ENCODE measurements around the gene NRN1L. TPM values are rescaled to one million over a fixed set of nuclear protein-coding genes. Genes with fewer than 3 reads are reported as not detected.

The NRN1L gene
- total RNA-seq, 1 donor from 2014 or later: not detected

DNA sequence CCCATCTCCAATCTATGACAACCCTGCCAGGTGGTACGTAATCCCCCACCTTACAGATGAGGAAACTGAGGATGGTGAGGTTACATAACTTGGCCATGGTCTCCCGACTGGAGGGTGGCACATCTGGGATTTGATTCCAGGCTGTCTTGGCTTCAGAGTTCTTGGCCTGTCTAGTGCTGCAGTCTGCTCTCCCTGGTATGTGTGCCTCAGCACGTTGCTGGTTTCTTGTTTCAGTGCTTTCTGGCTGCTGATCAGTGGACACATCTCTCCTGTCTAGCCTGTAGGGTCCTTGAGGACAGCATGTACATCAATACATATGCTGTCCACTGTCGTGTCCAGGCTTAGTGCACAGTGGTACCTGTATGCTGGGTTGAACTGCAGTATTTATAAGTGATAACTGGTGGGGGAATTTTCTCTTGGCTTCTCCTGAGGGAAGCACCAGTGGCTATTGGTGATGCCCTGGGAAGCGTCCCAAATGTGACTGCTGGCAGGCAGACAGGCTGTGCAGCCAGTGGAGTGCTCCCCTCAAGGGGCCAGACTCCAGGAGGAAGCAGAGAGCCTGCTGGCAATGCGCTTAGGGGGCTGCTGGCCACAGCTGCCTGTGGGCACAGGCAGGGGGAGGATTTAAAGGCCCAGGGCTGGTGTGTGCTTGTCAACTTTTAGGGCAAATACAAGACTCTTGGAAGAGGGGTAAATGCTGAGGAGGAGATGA lies 32.6 kb downstream of the NRN1L start:
- Mint-ChIP-seq H3K27ac (peak overlapping the region; percentile 83), H3K36me3 (ENCODE audit: low read depth) (peaks cover 14% of the 10 kb centered on the region), H3K4me3 (ENCODE audit: low read depth) (no peak overlapping the region), H3K27me3 (ENCODE audit: low read depth) (no peaks in the 10 kb centered on the region), H3K9me3 (no peaks in the 10 kb centered on the region), H3K4me1 (ENCODE audit: low read depth) (peaks cover 22% of the 10 kb centered on the region)
- no peak for DNase-seq (ENCODE audit: low spot score)
- intact Hi-C loops (cut with micrococcal nuclease): no loop called here

GRCh38 chr16:67917852-67918236 lies 33.2 kb downstream of the NRN1L start:
- H3K27me3 Mint-ChIP-seq (ENCODE audit: low read depth): no peaks in the 10 kb centered on the region
- peaks cover 24% of the 10 kb centered on the region for H3K4me1 Mint-ChIP-seq (ENCODE audit: low read depth)
- peaks cover 14% of the 10 kb centered on the region for H3K36me3 Mint-ChIP-seq (ENCODE audit: low read depth)
- DNase-seq (ENCODE audit: low spot score): no peak
- H3K4me3 Mint-ChIP-seq (ENCODE audit: low read depth): no peak overlapping the region
- intact Hi-C loops (cut with micrococcal nuclease): no loop called here
- H3K9me3 Mint-ChIP-seq: no peaks in the 10 kb centered on the region
- peak overlapping the region; percentile 83 for H3K27ac Mint-ChIP-seq

- DNase-seq (ENCODE audit: low spot score): no peak
- no peak overlapping the region for H3K4me3 Mint-ChIP-seq (ENCODE audit: low read depth)
- no peak overlapping the region for H3K27ac Mint-ChIP-seq
- H3K27me3 Mint-ChIP-seq (ENCODE audit: low read depth): no peaks in the 10 kb centered on the region
- peaks cover 14% of the 10 kb centered on the region for H3K36me3 Mint-ChIP-seq (ENCODE audit: low read depth)
- H3K4me1 Mint-ChIP-seq (ENCODE audit: low read depth): peaks cover 26% of the 10 kb centered on the region
- intact Hi-C loops (cut with micrococcal nuclease): no loop called here
- H3K9me3 Mint-ChIP-seq: no peaks in the 10 kb centered on the region
Measured at GRCh38 chr16:67919622-67920221, 35.0 kb downstream of the NRN1L start.

GRCh38 chr16:67922221-67922620 lies 37.5 kb downstream of the NRN1L start:
- intact Hi-C loops (cut with micrococcal nuclease): no loop called here
- peak overlapping the region; percentile 64 for H3K27ac Mint-ChIP-seq
- peaks cover 14% of the 10 kb centered on the region for H3K36me3 Mint-ChIP-seq (ENCODE audit: low read depth)
- no peak for DNase-seq (ENCODE audit: low spot score)
- no peaks in the 10 kb centered on the region for H3K27me3 Mint-ChIP-seq (ENCODE audit: low read depth)
- H3K9me3 Mint-ChIP-seq: no peaks in the 10 kb centered on the region
- no peak overlapping the region for H3K4me3 Mint-ChIP-seq (ENCODE audit: low read depth)
- peaks cover 22% of the 10 kb centered on the region for H3K4me1 Mint-ChIP-seq (ENCODE audit: low read depth)

DNA sequence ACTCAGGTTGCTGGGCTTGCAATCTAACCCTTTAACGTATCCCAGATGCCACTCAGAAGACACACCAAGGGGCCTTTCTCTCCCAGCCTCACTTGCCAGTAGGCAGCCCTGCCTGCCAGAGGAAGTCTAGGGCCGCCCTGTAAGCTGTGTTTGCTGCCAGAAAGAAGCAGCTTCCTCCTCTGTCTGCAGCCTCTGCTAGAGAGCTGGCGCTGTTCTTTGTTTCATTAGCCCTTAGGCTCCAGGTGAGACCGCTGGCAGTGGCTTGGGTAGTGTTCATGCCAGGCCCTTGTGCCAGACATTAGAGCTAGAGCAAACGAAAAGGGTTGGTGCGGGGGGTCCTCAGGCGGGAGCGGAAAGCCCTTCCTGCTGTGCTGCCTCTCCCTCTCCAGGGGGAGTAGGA lies 38.1 kb downstream of the NRN1L start:
- Mint-ChIP-seq H3K27ac (peak overlapping the region; percentile 12), H3K4me3 (ENCODE audit: low read depth) (no peak overlapping the region), H3K27me3 (ENCODE audit: low read depth) (no peaks in the 10 kb centered on the region), H3K9me3 (no peaks in the 10 kb centered on the region), H3K4me1 (ENCODE audit: low read depth) (peaks cover 17% of the 10 kb centered on the region), H3K36me3 (ENCODE audit: low read depth) (peaks cover 10% of the 10 kb centered on the region)
- intact Hi-C loops (cut with micrococcal nuclease): no loop called here
- DNase-seq (ENCODE audit: low spot score): no peak

GRCh38 chr16:67923414-67924116 lies 38.9 kb downstream of the NRN1L start:
- Mint-ChIP-seq H3K27ac (no peak overlapping the region), H3K9me3 (no peaks in the 10 kb centered on the region), H3K4me1 (ENCODE audit: low read depth) (peaks cover 10% of the 10 kb centered on the region), H3K27me3 (ENCODE audit: low read depth) (no peaks in the 10 kb centered on the region), H3K4me3 (ENCODE audit: low read depth) (no peak overlapping the region), H3K36me3 (ENCODE audit: low read depth) (peaks cover 12% of the 10 kb centered on the region)
- intact Hi-C loops (cut with micrococcal nuclease): no loop called here
- DNase-seq (ENCODE audit: low spot score): no peak

DNA sequence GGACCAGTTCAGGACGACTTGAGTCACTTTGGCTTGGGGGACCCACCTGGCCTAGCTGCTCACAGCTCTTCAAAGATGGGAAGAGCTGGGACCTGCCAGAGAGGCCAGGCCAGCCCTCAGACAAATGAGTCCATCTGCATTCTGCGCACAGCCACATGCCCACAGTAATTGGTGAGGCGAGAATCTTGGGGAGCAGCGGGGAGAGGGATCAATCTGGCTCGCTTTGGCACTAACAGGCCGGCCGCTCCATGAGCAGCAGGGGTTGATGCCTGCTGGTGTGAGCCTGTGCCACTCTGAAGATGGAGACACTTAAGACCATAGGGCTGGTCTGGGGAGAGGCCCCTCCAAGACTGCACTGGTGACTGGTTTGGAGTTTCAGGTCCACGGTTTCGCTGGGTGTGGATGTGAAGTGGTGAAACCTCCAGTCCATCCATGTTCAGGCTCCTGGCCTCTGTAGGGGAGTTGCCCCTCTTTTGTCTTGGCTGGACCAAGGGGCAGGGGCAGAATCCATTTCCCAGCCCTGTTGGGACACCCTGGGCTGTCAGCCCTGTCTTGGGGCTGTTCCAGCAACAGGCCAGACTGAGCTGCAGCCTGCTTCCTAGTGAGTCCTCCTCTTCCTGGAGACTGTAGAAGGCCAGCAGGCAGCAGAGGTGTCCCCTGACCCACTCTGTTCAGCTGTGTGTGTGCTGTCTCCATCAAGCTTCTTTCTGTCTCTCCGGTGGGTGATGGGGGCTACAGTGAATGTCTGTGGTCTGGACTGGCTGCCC lies 39.6 kb downstream of the NRN1L start:
- no peaks in the 10 kb centered on the region for H3K27me3 Mint-ChIP-seq (ENCODE audit: low read depth)
- no peak overlapping the region for H3K27ac Mint-ChIP-seq
- no peak for DNase-seq (ENCODE audit: low spot score)
- intact Hi-C loops (cut with micrococcal nuclease): no loop called here
- H3K9me3 Mint-ChIP-seq: no peaks in the 10 kb centered on the region
- no peak overlapping the region for H3K4me3 Mint-ChIP-seq (ENCODE audit: low read depth)
- H3K4me1 Mint-ChIP-seq (ENCODE audit: low read depth): peaks cover 10% of the 10 kb centered on the region
- H3K36me3 Mint-ChIP-seq (ENCODE audit: low read depth): peaks cover 13% of the 10 kb centered on the region

GRCh38 chr16:67926181-67926750 lies 41.6 kb downstream of the NRN1L start:
- DNase-seq (ENCODE audit: low spot score): no peak
- Mint-ChIP-seq H3K4me1 (ENCODE audit: low read depth) (peaks cover 10% of the 10 kb centered on the region), H3K27ac (no peak overlapping the region), H3K27me3 (ENCODE audit: low read depth) (no peaks in the 10 kb centered on the region), H3K9me3 (no peaks in the 10 kb centered on the region), H3K4me3 (ENCODE audit: low read depth) (no peak overlapping the region), H3K36me3 (ENCODE audit: low read depth) (peaks cover 24% of the 10 kb centered on the region)
- intact Hi-C loops (cut with micrococcal nuclease): loop anchor here (5.0 kb wide), 1 partner anchor 109 kb away; no protein-coding TSS in a partner anchor

GRCh38 chr16:67927131-67927941 lies 42.7 kb downstream of the NRN1L start:
- Mint-ChIP-seq H3K27me3 (ENCODE audit: low read depth) (no peaks in the 10 kb centered on the region), H3K27ac (no peak overlapping the region), H3K4me1 (ENCODE audit: low read depth) (peaks cover 3% of the 10 kb centered on the region), H3K36me3 (ENCODE audit: low read depth) (peaks cover 28% of the 10 kb centered on the region), H3K4me3 (ENCODE audit: low read depth) (no peak overlapping the region), H3K9me3 (no peaks in the 10 kb centered on the region)
- no peak for DNase-seq (ENCODE audit: low spot score)
- intact Hi-C loops (cut with micrococcal nuclease): loop anchor here (5.0 kb wide), 1 partner anchor 110 kb away; no protein-coding TSS in a partner anchor

DNA sequence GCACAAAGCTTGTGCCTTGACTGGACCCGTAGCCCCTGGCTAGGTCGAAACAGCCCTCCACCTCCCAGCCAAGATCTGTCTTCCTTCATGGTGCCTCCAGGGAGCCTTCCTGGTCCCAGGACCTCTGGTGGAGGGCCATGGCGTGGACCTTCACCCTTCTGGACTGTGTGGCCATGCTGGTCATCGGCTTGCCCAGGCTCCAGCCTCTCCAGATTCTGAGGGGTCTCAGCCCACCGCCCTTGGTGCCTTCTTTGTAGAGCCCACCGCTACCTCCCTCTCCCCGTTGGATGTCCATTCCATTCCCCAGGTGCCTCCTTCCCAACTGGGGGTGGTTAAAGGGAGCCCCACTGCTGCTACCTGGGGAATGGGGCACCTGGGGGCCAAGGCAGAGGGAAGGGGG lies 43.5 kb downstream of the NRN1L start:
- Mint-ChIP-seq H3K4me1 (ENCODE audit: low read depth) (no peaks in the 10 kb centered on the region), H3K36me3 (ENCODE audit: low read depth) (peaks cover 32% of the 10 kb centered on the region), H3K9me3 (no peaks in the 10 kb centered on the region), H3K4me3 (ENCODE audit: low read depth) (no peak overlapping the region), H3K27me3 (ENCODE audit: low read depth) (no peaks in the 10 kb centered on the region), H3K27ac (no peak overlapping the region)
- no peak for DNase-seq (ENCODE audit: low spot score)
- intact Hi-C loops (cut with micrococcal nuclease): loop anchor here (1.0 to 5.0 kb wide), 2 partner anchors 45 to 111 kb away; no protein-coding TSS in a partner anchor

DNA sequence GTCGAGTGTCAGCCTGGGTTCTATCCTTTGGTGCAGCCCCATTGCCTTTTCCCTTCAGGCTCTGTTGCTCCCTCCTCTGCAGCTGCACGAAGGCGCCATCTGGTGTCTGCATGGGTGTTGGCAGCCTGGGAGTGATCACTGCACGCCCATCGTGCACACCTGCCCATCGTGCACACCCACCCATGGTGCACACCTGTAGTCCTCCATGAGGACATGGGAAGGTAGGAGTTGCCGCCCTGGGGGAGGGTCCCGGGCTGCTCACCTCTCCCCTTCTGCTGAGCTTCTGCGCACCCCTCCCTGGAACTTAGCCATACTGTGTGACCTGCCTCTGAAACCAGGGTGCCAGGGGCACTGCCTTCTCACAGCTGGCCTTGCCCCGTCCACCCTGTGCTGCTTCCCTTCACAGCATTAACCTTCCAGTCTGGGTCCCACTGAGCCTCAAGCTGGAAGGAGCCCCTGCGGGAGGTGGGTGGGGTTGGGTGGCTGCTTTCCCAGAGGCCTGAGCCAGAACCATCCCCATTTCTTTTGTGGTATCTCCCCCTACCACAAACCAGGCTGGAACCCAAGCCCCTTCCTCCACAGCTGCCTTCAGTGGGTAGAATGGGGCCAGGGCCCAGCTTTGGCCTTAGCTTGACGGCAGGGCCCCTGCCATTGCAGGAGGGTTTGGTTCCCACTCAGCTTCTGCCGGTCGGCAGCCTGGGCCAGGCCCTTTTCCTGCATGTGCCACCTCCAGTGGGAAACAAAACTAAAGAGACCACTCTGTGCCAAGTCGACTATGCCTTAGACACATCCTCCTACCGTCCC lies 44.1 kb downstream of the NRN1L start:
- intact Hi-C loops (cut with micrococcal nuclease): loop anchor here (1.0 to 5.0 kb wide), 2 partner anchors 45 to 111 kb away; no protein-coding TSS in a partner anchor
- Mint-ChIP-seq H3K36me3 (ENCODE audit: low read depth) (peaks cover 38% of the 10 kb centered on the region), H3K9me3 (no peaks in the 10 kb centered on the region), H3K27ac (no peak overlapping the region), H3K4me1 (ENCODE audit: low read depth) (peaks cover under 1% of the 10 kb centered on the region), H3K27me3 (ENCODE audit: low read depth) (no peaks in the 10 kb centered on the region), H3K4me3 (ENCODE audit: low read depth) (no peak overlapping the region)
- DNase-seq (ENCODE audit: low spot score): peak; percentile 68

All from activated T-helper 2 cell treated with anti-CD3 and anti-CD28 coated beads, Interferon-gamma antibody, Interleukin-2, Interleukin-4, amounts not matched to agents 10 μg/mL and 5 μg/mL and 100 μg/mL, durations not matched to agents 14 hours and 24 hours and 36 hours (primary cell).